GM19193 (cell line): ENCODE data around the gene TES.
A peak's percentile ranks its signal among the peaks of the same experiment; 100 is the strongest.

Experiments used
- POLR2A ChIP-seq: IDR thresholded peaks from 4 replicates; pipeline ENCODE4 v1.6.1; 2011; ENCODE audit not compliant: insufficient read depth, insufficient read length; ENCODE audit errors: extremely low read depth

Gene TES

DNA sequence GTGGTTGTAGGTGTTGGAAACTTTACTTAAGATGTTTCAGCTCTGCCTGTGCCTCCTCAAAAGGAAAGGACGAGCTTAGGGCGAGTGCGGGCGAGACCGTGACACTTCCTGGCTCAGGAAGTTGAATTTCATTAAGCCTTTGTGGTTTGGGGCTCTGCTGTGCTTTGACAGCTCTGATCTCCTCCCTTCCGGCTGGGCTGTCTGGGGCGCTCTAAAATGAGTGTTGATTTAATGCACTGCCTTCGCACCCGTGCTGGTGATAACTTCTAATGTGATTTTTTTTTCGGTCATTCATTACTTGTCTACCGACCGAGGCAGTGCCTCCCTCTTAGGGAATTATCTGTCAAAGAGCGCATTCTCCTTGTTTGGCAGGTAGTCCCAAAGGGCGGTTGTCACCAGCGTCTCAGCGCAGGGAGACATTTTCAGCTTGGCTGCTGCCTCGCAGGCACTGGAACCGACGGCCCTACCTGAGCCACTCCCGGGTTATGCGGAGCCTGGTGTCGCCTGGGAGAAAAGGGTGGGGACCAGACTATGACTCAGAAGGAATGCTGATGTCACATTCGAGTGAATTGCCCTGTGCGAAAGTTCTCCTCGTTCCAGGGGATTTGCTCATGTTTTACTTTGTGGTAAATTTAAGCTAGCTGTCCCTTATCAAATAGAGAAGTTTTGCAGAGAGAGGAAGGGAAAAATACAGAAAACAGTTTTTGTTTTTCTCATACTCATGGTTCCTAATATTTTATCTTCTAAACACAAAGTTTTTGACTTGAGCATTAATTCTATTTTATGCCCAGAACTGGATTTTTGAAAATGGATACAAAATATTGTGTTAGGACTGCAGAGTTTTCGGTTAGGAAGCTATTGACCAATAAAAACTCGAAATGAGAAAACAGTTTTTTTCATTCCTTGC is 920 bp downstream of the TES start:
- peak; percentile 62 for TF ChIP-seq POLR2A

DNA sequence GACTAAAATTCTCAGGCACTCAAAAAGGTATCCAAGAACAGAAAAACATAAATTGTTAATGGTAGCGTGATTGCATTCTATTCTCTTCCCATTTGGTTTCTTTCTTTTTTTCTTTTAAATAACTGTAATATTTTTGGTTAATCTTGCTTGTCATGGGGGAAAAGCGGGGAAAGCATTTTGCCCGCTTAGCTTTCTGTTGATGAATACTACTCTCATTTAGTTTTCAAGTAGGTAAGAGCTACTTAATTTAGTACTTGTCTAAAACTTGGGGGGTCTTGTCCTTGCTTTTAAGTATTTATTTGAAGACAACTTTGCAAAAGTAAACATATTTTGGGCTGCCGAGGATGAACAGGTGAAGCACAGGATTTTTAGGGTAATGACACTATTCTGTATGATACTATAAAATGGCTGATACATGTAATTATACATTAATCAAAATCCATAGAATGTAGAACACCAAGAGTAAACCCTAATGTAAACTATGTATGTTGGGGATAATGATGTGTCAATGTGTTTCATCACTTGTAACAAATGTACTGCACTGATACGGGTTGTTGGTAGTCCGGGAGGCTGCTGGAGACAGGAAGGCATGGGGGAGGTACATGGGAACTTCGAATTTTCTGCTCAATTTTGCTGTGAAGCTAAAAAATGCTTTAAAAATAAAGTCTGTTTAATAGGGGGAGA is 1.7 kb downstream of the TES start:
- TF ChIP-seq POLR2A = no peak

GRCh38 chr7:116212869-116213268 is 2.5 kb downstream of the TES start:
- no peak for TF ChIP-seq POLR2A

DNA sequence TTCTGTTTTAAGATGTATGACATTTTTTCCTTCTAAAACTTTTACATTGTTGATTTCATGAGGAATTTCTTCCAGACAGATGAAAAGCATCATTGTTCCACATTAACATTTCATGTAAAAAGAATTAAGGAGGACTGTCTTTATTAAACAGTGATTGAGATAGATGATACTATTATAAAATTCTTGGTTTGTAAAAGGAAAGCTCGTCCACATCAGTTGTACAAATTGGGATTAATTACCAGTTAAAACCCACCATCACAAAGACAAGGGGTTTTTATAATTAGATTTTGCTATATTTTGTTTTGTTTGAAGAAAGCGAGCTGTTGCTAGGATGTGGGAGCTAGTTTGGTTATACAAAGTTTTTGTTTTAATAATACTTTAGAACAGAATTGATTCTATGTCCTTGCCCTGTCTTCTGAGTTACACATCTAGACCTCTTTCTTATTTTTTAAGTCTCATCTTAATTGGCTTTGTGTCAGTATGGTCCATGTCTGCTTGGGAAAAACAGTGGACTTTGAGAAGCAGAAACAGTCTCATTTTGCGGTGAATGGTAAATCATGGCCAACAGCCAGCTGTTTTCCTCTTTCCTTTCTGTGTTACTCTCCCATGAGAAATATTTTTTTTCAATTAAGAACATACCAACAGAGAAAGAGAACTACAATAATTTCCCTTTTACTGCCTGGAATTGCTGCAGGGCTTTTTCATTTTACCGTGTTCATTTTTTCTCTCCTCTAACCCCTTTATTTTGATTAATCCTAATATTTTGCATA is 3.2 kb downstream of the TES start:
- TF ChIP-seq POLR2A = no peak

- TF ChIP-seq POLR2A = no peak
Observed at GRCh38 chr7:116214921-116215320, 4.6 kb downstream of the TES start.

DNA sequence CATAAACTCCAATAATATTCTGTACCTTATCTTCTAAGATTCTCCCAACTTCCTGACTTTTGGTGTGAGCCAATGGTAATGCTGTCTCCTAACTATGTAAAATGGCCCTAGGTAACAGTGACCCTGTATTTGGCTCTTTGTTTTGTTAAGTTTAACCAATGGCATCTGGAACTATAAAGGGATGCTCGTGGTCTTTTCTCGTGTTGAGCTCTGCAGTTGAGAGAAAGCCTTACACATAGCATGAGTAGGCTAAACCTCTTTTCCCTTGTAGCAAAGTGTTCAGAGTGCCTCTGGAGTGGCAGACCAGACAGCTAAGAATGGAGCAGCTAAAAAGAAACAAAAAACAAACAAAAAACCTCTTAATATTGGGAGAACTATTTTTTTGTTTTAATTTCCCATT is 5.2 kb downstream of the TES start:
- no peak for TF ChIP-seq POLR2A

- TF ChIP-seq POLR2A = no peak
Observed at GRCh38 chr7:116216956-116217571, 6.7 kb downstream of the TES start.

GRCh38 chr7:116218051-116218645 is 7.8 kb downstream of the TES start:
- no peak for TF ChIP-seq POLR2A

DNA sequence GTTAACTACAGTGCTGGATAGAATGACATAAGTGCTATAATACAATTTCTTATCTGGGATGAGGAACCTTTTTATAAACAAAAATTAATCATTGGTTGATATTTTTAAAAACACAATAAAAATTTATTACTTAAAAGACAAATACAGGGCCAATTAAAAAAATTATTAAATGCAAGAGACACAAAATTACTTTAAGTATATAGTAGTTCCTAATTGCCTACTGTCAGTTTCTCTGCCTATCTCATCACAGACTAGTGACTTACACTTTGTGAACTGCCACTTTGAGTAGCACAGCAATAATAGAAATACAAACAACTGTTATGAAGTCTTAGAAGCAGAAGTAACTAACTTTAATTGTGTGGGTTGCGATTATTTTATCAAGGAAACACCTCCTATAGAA is 8.4 kb downstream of the TES start:
- TF ChIP-seq POLR2A = no peak

DNA sequence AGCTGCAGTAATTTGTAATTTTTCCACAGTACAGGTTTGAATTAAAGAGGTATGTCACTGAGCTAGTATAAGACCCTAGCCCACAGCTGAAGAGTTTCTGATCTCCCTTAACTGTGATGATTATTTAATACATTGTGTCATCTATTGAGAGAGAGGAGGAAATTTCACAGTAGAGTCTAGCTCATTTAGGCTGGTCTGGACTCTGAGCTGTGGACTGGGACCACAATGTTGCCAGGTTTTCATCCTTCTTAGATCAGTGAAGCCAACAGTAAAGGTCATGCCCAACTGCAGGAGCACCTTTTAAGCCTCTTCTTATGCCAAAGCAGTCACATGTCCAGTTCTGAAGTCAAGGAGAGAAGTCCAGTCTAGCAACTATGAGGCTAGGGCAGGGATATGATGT is 8.9 kb downstream of the TES start:
- TF ChIP-seq POLR2A = no peak

DNA sequence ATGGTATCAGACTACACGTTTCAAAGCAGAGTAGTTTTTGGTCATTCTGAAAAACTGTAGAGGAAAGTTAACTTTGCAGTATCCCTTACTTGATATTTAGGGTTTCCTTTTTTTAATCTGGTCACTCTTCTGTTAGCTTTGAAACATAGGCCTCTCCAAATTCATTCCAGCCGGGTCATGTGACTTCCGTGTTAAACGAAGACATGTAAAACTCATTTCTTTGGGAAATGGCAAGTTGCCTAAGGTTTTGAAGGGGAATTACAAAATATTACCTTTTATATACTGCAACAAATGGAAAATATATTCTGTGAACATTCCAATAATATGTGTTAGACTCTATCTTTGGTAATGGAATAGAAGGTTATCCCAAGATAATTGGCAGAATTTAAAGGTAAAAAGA is 9.5 kb downstream of the TES start:
- no peak for TF ChIP-seq POLR2A

DNA sequence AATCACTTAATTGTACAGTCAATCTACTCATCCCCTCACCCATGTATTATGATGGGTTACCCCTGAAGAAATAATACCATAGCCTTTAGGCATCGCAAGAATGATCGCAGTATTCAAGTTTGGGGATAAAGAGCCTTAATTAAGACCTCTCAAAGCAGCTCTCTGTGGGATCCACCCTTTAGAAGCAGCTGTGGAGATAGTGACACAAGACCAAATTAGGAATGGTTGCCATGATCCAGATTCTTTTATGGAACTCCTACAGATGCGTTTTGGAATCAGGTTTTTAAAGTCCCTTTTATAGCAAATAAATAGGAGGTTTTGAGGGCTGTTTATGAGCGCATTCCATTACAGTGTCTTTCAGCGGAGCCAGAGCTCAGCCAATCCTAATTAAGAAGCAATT is 12.2 kb downstream of the TES start:
- no peak for TF ChIP-seq POLR2A

GRCh38 chr7:116223588-116223987 is 13.2 kb downstream of the TES start:
- no peak for TF ChIP-seq POLR2A

DNA sequence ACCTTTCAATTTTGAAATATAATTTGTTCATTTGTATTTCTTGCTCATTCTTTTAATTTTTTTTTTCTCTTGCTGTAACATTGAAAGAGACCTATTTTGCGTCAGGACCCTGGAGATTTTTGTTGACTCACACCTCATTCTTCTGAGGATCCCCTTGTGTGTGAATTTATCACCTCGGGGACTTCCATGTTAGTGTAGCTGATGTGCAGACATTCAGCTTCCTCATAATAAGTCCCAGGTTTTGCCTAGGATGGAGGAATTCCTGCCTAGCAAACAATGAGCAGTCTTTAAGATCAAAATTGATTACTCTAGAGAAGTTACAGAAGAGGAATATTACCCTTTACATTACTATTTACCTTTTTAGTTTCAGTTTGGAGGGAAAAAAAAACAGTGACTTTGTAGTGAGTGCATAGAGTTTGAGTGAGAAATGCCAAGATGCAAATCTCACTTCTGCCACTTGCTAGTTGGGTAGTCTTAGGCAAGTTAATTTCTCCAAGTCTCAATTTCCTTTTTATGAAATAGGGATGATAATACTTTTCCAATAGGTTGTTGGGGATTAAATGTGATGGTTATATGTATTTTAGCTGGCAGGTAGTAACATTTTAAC is 14.3 kb downstream of the TES start:
- no peak for TF ChIP-seq POLR2A
